NCI-H1694 treated with DMSO at 0.1 percent for 48 hours (cell line): ENCODE data around the gene TMIGD3.
"Not testable (repeated sequence)": the region's sequence is repeated elsewhere in the genome, so short reads cannot be mapped to it uniquely, and the experiment has no call there.

Source experiments
- DNase-seq: peaks from one replicate; lab custom pipeline; 2025; lab: John Stamatoyannopoulos, UW

The TMIGD3 gene

GRCh38 chr1:111503585-111504060 lies at the start of gene TMIGD3, which contains the start of gene ADORA3:
TSS of gene TMIGD3 (minus strand) at chr1:111503633. CDS start at chr1:111503354, 279 bp downstream.
TSS of gene ADORA3 (minus strand) at chr1:111503633. CDS start at chr1:111503354, 279 bp downstream.
- DNase-seq, result no peak

- DNase-seq, result no peak
These were observed 49.8 kb upstream of the TMIGD3 start for GRCh38 chr1:111553196-111553595.

- no peak for DNase-seq
These were observed 49.2 kb upstream of the TMIGD3 start for GRCh38 chr1:111552587-111552986.

- DNase-seq, result no peak
These were observed 48.4 kb upstream of the TMIGD3 start for GRCh38 chr1:111551623-111552411.

GRCh38 chr1:111547786-111548185 lies 44.4 kb upstream of the TMIGD3 start:
- DNase-seq, result not testable (repeated sequence)

GRCh38 chr1:111542187-111542586 lies 38.8 kb upstream of the TMIGD3 start:
- no peak for DNase-seq

- no peak for DNase-seq
These were observed 38.3 kb upstream of the TMIGD3 start for GRCh38 chr1:111541721-111542120.

- DNase-seq, result no peak
These were observed 37.5 kb upstream of the TMIGD3 start for GRCh38 chr1:111540928-111541327.

GRCh38 chr1:111538343-111539025 lies 35.1 kb upstream of the TMIGD3 start:
- no peak for DNase-seq

GRCh38 chr1:111535256-111536191 lies 32.1 kb upstream of the TMIGD3 start:
- DNase-seq, result no peak

- no peak for DNase-seq
These were observed 16.6 kb upstream of the TMIGD3 start for GRCh38 chr1:111520053-111520452.

- no peak for DNase-seq
These were observed 14.2 kb upstream of the TMIGD3 start for GRCh38 chr1:111517469-111518225.

GRCh38 chr1:111516005-111516535 lies 12.6 kb upstream of the TMIGD3 start:
- DNase-seq, result no peak

- no peak for DNase-seq
These were observed 12.0 kb upstream of the TMIGD3 start for GRCh38 chr1:111515291-111516004.

- DNase-seq, result no peak
These were observed 10.1 kb upstream of the TMIGD3 start for GRCh38 chr1:111513410-111514020.

- DNase-seq, result no peak
These were observed 9.5 kb upstream of the TMIGD3 start for GRCh38 chr1:111512931-111513330.

- DNase-seq, result no peak
These were observed 8.9 kb upstream of the TMIGD3 start for GRCh38 chr1:111512132-111512889.

GRCh38 chr1:111511370-111511769 lies 7.9 kb upstream of the TMIGD3 start:
- DNase-seq, result no peak

GRCh38 chr1:111509997-111510375 lies 6.6 kb upstream of the TMIGD3 start:
- DNase-seq, result no peak
